Keratinocyte (primary cell): Measurements from ENCODE around the gene INKA2. TPM values are rescaled to one million over a fixed set of nuclear protein-coding genes. Genes with fewer than 3 reads are reported as not detected.

Experiments used
- DNase-seq: peaks from one replicate; pipeline ENCODE4 v3.0.0-alpha.2; 2011; ENCODE audit warnings: low read depth, missing footprints, low spot score
- FAIRE-seq: peaks from 2 replicates; lab custom pipeline; 2011; peaks lifted over from hg19 to GRCh38; lab: Jason Lieb, UNC
- H2AFZ ChIP-seq: 2 replicates; pipeline ENCODE4 v1.6.0; 2012; ENCODE audit warnings: low read length, control low read depth, inconsistent platforms; ENCODE audit not compliant: control insufficient read depth
- H3K27ac ChIP-seq: 2 replicates; pipeline ENCODE4 v1.5.1; 2011; ENCODE audit warnings: low read length; ENCODE audit not compliant: control insufficient read depth, insufficient read depth
- H3K27me3 ChIP-seq: 3 replicates; pipeline ENCODE4 v1.6.0; 2011; ENCODE audit warnings: low read length; ENCODE audit not compliant: control insufficient read depth, insufficient read depth; ENCODE audit errors: extremely low read depth
- H3K36me3 ChIP-seq, 2 experiments: 2 replicates in 1 of 2; 3 replicates in 1 of 2; pipeline ENCODE4 v1.5.1; 2011; ENCODE audit warnings: low read length in 2 of 2, mild to moderate bottlenecking in 1 of 2; ENCODE audit not compliant: control insufficient read depth in 2 of 2, insufficient read depth in 2 of 2; ENCODE audit errors: extremely low read depth in 1 of 2
- H3K4me1 ChIP-seq: 3 replicates; pipeline ENCODE4 v1.5.1; 2011; ENCODE audit warnings: low read length; ENCODE audit not compliant: control insufficient read depth, insufficient read depth; ENCODE audit errors: extremely low read depth
- H3K4me2 ChIP-seq: 3 replicates; pipeline ENCODE4 v1.6.0; 2011; ENCODE audit warnings: low read depth, low read length; ENCODE audit not compliant: control insufficient read depth, insufficient read depth; ENCODE audit errors: extremely low read depth
- H3K4me3 ChIP-seq, 3 experiments: fragments of 200-600 bp in 1 of 3; sonication (generic) in 1 of 3; 2 replicates in 2 of 3; 3 replicates in 1 of 3; pipeline ENCODE4 v1.5.1; 2011 to 2016; ENCODE audit warnings: low read length in 3 of 3, mild to moderate bottlenecking in 3 of 3, control low read depth in 2 of 3, inconsistent platforms in 1 of 3, low read depth in 1 of 3, mixed read lengths in 1 of 3, mixed run types in 1 of 3, moderate library complexity in 1 of 3; ENCODE audit not compliant: control insufficient read depth in 2 of 3, insufficient read depth in 2 of 3; ENCODE audit errors: extremely low read depth in 1 of 3
- H3K79me2 ChIP-seq: 2 replicates; pipeline ENCODE4 v1.6.0; 2012; ENCODE audit warnings: low read length; ENCODE audit not compliant: control insufficient read depth, insufficient read depth
- H3K9ac ChIP-seq: 3 replicates; pipeline ENCODE4 v1.6.0; 2011; ENCODE audit warnings: low read length; ENCODE audit not compliant: control insufficient read depth, insufficient read depth; ENCODE audit errors: extremely low read depth
- H3K9me1 ChIP-seq: 3 replicates; pipeline ENCODE4 v1.6.0; 2011; ENCODE audit warnings: low read length; ENCODE audit not compliant: control insufficient read depth, insufficient read depth; ENCODE audit errors: extremely low read depth
- H3K9me3 ChIP-seq: 2 replicates; pipeline ENCODE4 v1.5.1; 2012; ENCODE audit warnings: low read depth, low read length; ENCODE audit not compliant: control insufficient read depth
- H4K20me1 ChIP-seq: 3 replicates; pipeline ENCODE4 v1.6.0; 2011; ENCODE audit warnings: low read length; ENCODE audit not compliant: control insufficient read depth, insufficient read depth; ENCODE audit errors: extremely low read depth
- CTCF ChIP-seq, 3 experiments: IDR thresholded peaks in 1 of 3; conservative IDR thresholded peaks in 1 of 3; optimal IDR thresholded peaks in 1 of 3; 2 replicates in 2 of 3; 3 replicates in 1 of 3; pipeline versions ENCODE3 to v1.5.1; 2011; ENCODE audit warnings: low read length in 3 of 3, mild to moderate bottlenecking in 3 of 3, moderate library complexity in 2 of 3, control low read depth in 1 of 3, inconsistent platforms in 1 of 3; ENCODE audit not compliant: insufficient read depth in 2 of 3; ENCODE audit errors: extremely low read depth in 1 of 3
- EZH2 ChIP-seq: IDR thresholded peaks from one replicate; pipeline ENCODE4 v1.6.1; 2012; ENCODE audit warnings: inconsistent platforms, mild to moderate bottlenecking, low read length, moderate library complexity
- dilution Hi-C: fragments of 300-500 bp; cut with MboI; formaldehyde crosslinking; loops from one replicate; pipeline ENCODE4 v1.7.0; 2020; ENCODE audit warnings: low sequenced_read_pairs; ENCODE audit not compliant: extremely low pct_ligation_motif_present
- polyA plus RNA-seq, 5 experiments: library from polyadenylated mRNA; depleted of rRNA in 3 of 5; stranded (reverse) in 3 of 5; stranded (forward) in 1 of 5; unstranded in 1 of 5; fragments of >200 nt; gene quantifications; 1 replicate in 1 of 5; 2 replicates in 3 of 5; 3 replicates in 1 of 5; pipeline versions ENCODE4 v1.2.1 to v1.2.3, GENCODE V29; 2011 to 2012; ENCODE audit warnings: missing spikeins in 2 of 5, low read depth in 1 of 5, low replicate concordance in 1 of 5

The INKA2 gene
- polyA plus RNA-seq, 1 donor (not counting 4 experiments of a cell fraction or from before 2014, with no cell fraction given), result 2.7 TPM

- no peak overlapping the region for H3K4me3 ChIP-seq
- no peak for DNase-seq
- H3K9me3 ChIP-seq, result no peaks in the 10 kb centered on the region
- H3K36me3 ChIP-seq, result peaks cover 1 to 15% of the 10 kb centered on the region in 2 experiments
- no peak overlapping the region for H3K4me2 ChIP-seq
- no peaks in the 10 kb centered on the region for H4K20me1 ChIP-seq
- FAIRE-seq, result no peak
- no peak overlapping the region for H2AFZ ChIP-seq
- no peaks in the 10 kb centered on the region for H3K79me2 ChIP-seq
- H3K9me1 ChIP-seq, result no peaks in the 10 kb centered on the region
- dilution Hi-C loops, result no loop called here
- peaks cover 13% of the 10 kb centered on the region for H3K4me1 ChIP-seq
- TF ChIP-seq EZH2 (no peak), CTCF (optimal IDR thresholded peaks at IDR 0.05 in 1 of 3, IDR thresholded peaks at IDR 0.05 in 1 of 3, conservative IDR thresholded peaks at IDR 0.05 in 1 of 3; ENCODE audit: extremely low read depth in 1 of 3, insufficient read depth in 2 of 3, low read length in 3 of 3) (no peak)
- H3K27ac ChIP-seq, result no peak overlapping the region
- H3K9ac ChIP-seq, result no peak overlapping the region
- H3K27me3 ChIP-seq, result no peaks in the 10 kb centered on the region
Measured at GRCh38 chr1:111702504-111703050, 36.6 kb downstream of the INKA2 start.

GRCh38 chr1:111699268-111699667 is 39.9 kb downstream of the INKA2 start:
- no peaks in the 10 kb centered on the region for H3K79me2 ChIP-seq
- H3K9me1 ChIP-seq, result no peaks in the 10 kb centered on the region
- H3K4me3 ChIP-seq, result no peak overlapping the region
- H3K9ac ChIP-seq, result no peak overlapping the region
- dilution Hi-C loops, result no loop called here
- peaks cover 1 to 15% of the 10 kb centered on the region in 2 experiments for H3K36me3 ChIP-seq
- TF ChIP-seq CTCF (optimal IDR thresholded peaks at IDR 0.05 in 1 of 3, IDR thresholded peaks at IDR 0.05 in 1 of 3, conservative IDR thresholded peaks at IDR 0.05 in 1 of 3; ENCODE audit: extremely low read depth in 1 of 3, insufficient read depth in 2 of 3, low read length in 3 of 3), result no peak
- no peak for TF ChIP-seq EZH2
- H3K4me1 ChIP-seq, result peaks cover 2% of the 10 kb centered on the region
- H3K9me3 ChIP-seq, result no peaks in the 10 kb centered on the region
- FAIRE-seq, result no peak
- H3K27ac ChIP-seq, result no peak overlapping the region
- H3K4me2 ChIP-seq, result no peak overlapping the region
- no peaks in the 10 kb centered on the region for H3K27me3 ChIP-seq
- no peak overlapping the region for H2AFZ ChIP-seq
- no peaks in the 10 kb centered on the region for H4K20me1 ChIP-seq
- DNase-seq, result no peak
